GM12891 (cell line): ENCODE data around the gene CTTNBP2NL.

Source experiments
- POLR2A ChIP-seq: IDR thresholded peaks from 2 replicates; pipeline ENCODE4 v1.6.1; 2011; ENCODE audit warnings: low read depth, low read length, control low read depth
- TAF1 ChIP-seq: IDR thresholded peaks from 2 replicates; pipeline ENCODE4 v1.6.1; 2011; ENCODE audit warnings: low read depth, low read length, control low read depth

GRCh38 chr1:112418099-112418892, 22.3 kb downstream of the CTTNBP2NL start:
- TF ChIP-seq POLR2A (no peak), TAF1 (no peak)
